Middle frontal gyrus (tissue), 1 donor: ENCODE data around the gene TNS1.

Experiments used
- DNase-seq: peaks from one replicate; pipeline ENCODE4 v3.0.0-alpha.2; 2015; ENCODE audit warnings: low spot score; ENCODE audit errors: extremely low spot score

TNS1 gene

GRCh38 chr2:217943446-217944321 is 59.1 kb downstream of the TNS1 start:
- peak; percentile 50 for DNase-seq

- DNase-seq = no peak
Measured at GRCh38 chr2:217942731-217943335, 60.0 kb downstream of the TNS1 start.

- DNase-seq = no peak
Measured at GRCh38 chr2:217941886-217942728, 60.7 kb downstream of the TNS1 start.

- no peak for DNase-seq
Measured at GRCh38 chr2:217941339-217941738, 61.5 kb downstream of the TNS1 start.

- DNase-seq = no peak
Measured at GRCh38 chr2:217940261-217941220, 62.3 kb downstream of the TNS1 start.

GRCh38 chr2:217939629-217940245 is 63.1 kb downstream of the TNS1 start:
- DNase-seq = no peak

- no peak for DNase-seq
Measured at GRCh38 chr2:217939220-217939619, 63.6 kb downstream of the TNS1 start.

- DNase-seq = no peak
Measured at GRCh38 chr2:217938036-217938435, 64.8 kb downstream of the TNS1 start.

- DNase-seq = no peak
Measured at GRCh38 chr2:217937446-217937845, 65.3 kb downstream of the TNS1 start.

GRCh38 chr2:217936952-217937351 is 65.8 kb downstream of the TNS1 start:
- no peak for DNase-seq

- no peak for DNase-seq
Measured at GRCh38 chr2:217935901-217936684, 66.7 kb downstream of the TNS1 start.

- DNase-seq = no peak
Measured at GRCh38 chr2:217935235-217935879, 67.4 kb downstream of the TNS1 start.

GRCh38 chr2:217934321-217935131 is 68.3 kb downstream of the TNS1 start:
- no peak for DNase-seq

GRCh38 chr2:217933617-217933993 is 69.2 kb downstream of the TNS1 start:
- no peak for DNase-seq

GRCh38 chr2:217932803-217933616 is 69.8 kb downstream of the TNS1 start:
- DNase-seq = no peak

GRCh38 chr2:217931846-217932560 is 70.8 kb downstream of the TNS1 start:
- no peak for DNase-seq
